Right lobe of liver (tissue), 6 donors: ENCODE measurements around the gene PRDM16. TPM values are rescaled to one million over a fixed set of nuclear protein-coding genes. Genes with fewer than 3 reads are reported as not detected.

Experiments
- ATAC-seq, 4 donors: fragments of 200-7000 bp; cut with Tn5 transposase; one replicate each; pipeline ENCODE4 v1.9.1; 2020; ENCODE audit warnings: mild to moderate bottlenecking in 4 of 4, moderate library complexity in 4 of 4
- DNase-seq, 3 donors: peaks; one replicate each; pipeline ENCODE4 v3.0.0-alpha.2; 2020
- H3K27ac ChIP-seq, 3 donors: fragments of 200-600 bp; one replicate each; pipeline ENCODE4 v1.8.0; 2022
- H3K27me3 ChIP-seq, 2 donors: fragments of 200-600 bp; one replicate each; pipeline ENCODE4 v1.8.0; 2022
- H3K36me3 ChIP-seq, 4 donors: fragments of 200-600 bp; sonication (generic) in 1 of 4; one replicate each; pipeline versions ENCODE4 v1.5.1 to v1.8.0; 2017 to 2022; ENCODE audit warnings: control low read depth in 1 of 4
- H3K4me1 ChIP-seq, 4 donors: fragments of 200-600 bp; sonication (generic) in 1 of 4; one replicate each; pipeline versions ENCODE4 v1.5.1 to v1.8.0; 2017 to 2022; ENCODE audit warnings: control low read depth in 1 of 4
- H3K4me3 ChIP-seq, 3 donors: fragments of 200-600 bp; one replicate each; pipeline ENCODE4 v1.8.0; 2022
- H3K9me3 ChIP-seq, 4 donors: fragments of 200-600 bp; sonication (generic) in 1 of 4; one replicate each; pipeline versions ENCODE4 v1.5.1 to v1.8.0; 2017 to 2022; ENCODE audit warnings: control low read depth in 1 of 4
- POLR2A ChIP-seq: fragments of 450-650 bp; IDR thresholded peaks from one replicate; pipeline ENCODE4 v1.6.1; 2017; ENCODE audit warnings: antibody characterized with exemption, mild to moderate bottlenecking
- WGBS: methylation state at CpG from one replicate; pipeline ENCODE4 v1.1.6; 2018; ENCODE audit warnings: low coverage, low lambda C conversion rate; ENCODE audit not compliant: insufficient coverage; ENCODE audit errors: missing lambda C conversion rate; 5-methylcytosine and 5-hydroxymethylcytosine counted together
- intact Hi-C, 2 donors: fragments of 100-400 bp; cut with DNase I; formaldehyde crosslinking; loops; one replicate each; pipeline versions ENCODE4 v1.11.2 to v1.14.1; 2022
- total RNA-seq, 6 experiments: library from RNA; depleted of rRNA in 2 of 6; stranded (reverse); fragments of >200 nt in 2 of 6; fragmentation: NEBNext Ultra II Directional in 3 of 6; extraction: Animal tissue kit (Norgen Biotek cat#: 25700) in 3 of 6; gene quantifications; one replicate each; pipeline versions ENCODE4 v1.1.0 to v1.2.4, GENCODE V29; 2016 to 2023
- TF ChIP-seq, protein P1 (sequence below), 4 donors: fragments of 200-600 bp in 3 of 4; fragments of 450-650 bp in 1 of 4; IDR thresholded peaks; one replicate each; pipeline versions ENCODE4 v1.5.1 to v1.8.0; 2016 to 2022; ENCODE audit warnings: antibody characterized with exemption in 4 of 4, mild to moderate bottlenecking in 2 of 4
- donor health status: DM: no; HTN: yes; CAD: no.
- donor health status: DM: no; HTN: no; CAD: no.
- donor health status: DM: no; HTN: no; CAD: no.
- donor health status: DM: no; HTN: yes; CAD: no.
- donor health status: DM: no; HTN: yes; CAD: no.

Gene PRDM16
- total RNA-seq, 6 experiments from 2014 or later, result 0.06 to 0.75 (median 0.28) TPM

DNA sequence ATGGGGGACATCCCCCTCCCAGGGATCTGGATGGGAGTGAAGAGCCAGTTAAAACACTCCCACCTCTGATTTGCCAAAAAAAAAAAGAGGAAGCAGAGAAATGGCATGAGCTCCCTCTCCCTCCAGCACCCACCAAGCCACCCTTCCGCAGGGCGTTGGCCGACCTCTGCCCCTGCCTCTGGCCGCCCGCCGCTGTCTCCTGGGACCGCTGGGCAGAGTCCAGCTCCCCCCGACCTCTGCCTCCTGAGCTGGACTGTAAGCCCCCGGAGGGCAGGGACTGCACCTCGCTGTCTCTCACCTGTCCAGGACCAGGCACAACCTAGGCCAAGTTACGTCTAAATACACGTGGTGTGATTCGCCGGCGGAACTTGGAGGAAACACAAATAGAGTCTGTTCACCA lies 174.3 kb downstream of the PRDM16 start:
- Histone ChIP-seq H3K9me3 (no peaks in the 10 kb centered on the region), H3K4me3 (no peak overlapping the region), H3K27ac (no peak overlapping the region), H3K27me3 (no peaks in the 10 kb centered on the region), H3K36me3 (no peaks in the 10 kb centered on the region), H3K4me1 (no peaks in the 10 kb centered on the region)
- 64% methylated on average over 12 of the region's 15 CpGs for WGBS
- DNase-seq, result no peak
- intact Hi-C loops, result no loop called here
- no peak for ATAC-seq
- TF ChIP-seq, protein P1, sequence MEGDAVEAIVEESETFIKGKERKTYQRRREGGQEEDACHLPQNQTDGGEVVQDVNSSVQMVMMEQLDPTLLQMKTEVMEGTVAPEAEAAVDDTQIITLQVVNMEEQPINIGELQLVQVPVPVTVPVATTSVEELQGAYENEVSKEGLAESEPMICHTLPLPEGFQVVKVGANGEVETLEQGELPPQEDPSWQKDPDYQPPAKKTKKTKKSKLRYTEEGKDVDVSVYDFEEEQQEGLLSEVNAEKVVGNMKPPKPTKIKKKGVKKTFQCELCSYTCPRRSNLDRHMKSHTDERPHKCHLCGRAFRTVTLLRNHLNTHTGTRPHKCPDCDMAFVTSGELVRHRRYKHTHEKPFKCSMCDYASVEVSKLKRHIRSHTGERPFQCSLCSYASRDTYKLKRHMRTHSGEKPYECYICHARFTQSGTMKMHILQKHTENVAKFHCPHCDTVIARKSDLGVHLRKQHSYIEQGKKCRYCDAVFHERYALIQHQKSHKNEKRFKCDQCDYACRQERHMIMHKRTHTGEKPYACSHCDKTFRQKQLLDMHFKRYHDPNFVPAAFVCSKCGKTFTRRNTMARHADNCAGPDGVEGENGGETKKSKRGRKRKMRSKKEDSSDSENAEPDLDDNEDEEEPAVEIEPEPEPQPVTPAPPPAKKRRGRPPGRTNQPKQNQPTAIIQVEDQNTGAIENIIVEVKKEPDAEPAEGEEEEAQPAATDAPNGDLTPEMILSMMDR (IDR thresholded peaks at IDR 0.05), result no peak
- no peak for TF ChIP-seq POLR2A

DNA sequence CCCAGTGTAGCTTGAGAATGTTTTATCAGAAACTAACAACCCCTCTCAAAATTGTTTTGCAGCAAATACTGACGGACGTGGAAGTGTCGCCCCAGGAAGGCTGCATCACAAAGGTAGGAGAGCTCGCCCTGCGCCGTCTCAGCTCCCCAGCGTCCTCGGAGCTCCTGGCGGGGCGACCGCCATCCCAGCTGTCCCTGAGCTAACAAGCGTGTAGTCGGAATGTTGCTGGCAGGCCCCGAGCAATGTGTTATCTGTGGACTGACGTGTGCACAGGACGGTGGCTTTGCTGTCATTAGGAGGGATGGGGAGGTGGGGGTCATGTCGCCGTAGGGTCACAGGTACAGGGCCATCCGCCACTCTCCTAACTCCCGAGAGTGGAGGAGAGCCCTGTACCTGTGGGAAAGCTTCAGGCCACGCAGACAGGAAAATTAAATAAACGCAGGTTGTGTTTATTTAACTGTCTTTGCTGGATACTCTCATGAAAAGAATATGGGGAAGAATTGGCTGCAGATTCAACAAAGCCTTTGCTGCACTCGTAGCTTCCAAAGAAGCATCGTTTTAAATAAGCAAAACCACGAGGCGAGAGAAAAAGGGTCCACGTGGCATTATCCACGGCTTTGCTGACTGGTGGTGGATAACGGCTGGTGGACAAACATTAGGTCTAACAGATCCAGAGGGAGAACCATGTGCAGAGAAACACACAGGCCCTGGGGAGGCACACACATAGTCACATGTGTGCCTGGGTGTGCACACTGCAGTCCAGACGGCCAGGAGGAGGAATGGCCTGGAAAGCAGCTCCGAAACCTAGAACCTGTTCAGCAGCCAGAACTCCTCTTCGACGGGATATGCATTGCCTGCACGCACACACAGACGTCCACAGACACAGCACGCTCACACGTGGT lies 175.3 kb downstream of the PRDM16 start:
- ATAC-seq (no peak), DNase-seq (no peak)
- no peaks in the 10 kb centered on the region for H3K36me3 ChIP-seq
- no peak overlapping the region for H3K27ac ChIP-seq
- no peak for TF ChIP-seq POLR2A
- TF ChIP-seq, protein P1 (IDR thresholded peaks at IDR 0.05), result no peak
- H3K4me3 ChIP-seq, result no peak overlapping the region
- H3K9me3 ChIP-seq, result no peaks in the 10 kb centered on the region
- no peaks in the 10 kb centered on the region for H3K27me3 ChIP-seq
- no peaks in the 10 kb centered on the region for H3K4me1 ChIP-seq
- 45% methylated on average over 19 of the region's 37 CpGs for WGBS
- intact Hi-C loops, result no loop called here

DNA sequence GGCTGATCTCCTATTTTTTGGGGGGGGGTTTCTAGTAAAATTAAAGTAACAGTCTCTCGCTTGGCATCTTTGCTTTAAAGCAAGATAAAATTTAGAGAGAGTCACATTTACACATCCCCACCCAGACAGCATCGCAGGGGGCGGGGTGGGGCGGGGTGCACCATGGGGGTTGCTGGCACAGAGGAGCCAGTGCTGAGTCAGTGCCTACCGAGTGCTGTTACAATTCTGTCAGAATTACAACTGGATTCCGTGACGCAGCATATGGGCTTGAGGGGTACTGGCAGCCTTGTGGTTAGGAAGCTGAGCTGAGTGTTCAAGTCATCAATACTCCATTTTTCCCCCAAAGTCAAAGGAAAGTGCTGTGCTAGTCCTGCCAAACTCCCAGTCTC lies 175.9 kb downstream of the PRDM16 start:
- Histone ChIP-seq H3K4me3 (no peak overlapping the region), H3K27ac (no peak overlapping the region), H3K4me1 (no peaks in the 10 kb centered on the region), H3K36me3 (no peaks in the 10 kb centered on the region), H3K9me3 (no peaks in the 10 kb centered on the region), H3K27me3 (no peaks in the 10 kb centered on the region)
- 86% methylated on average over 5 of the region's 7 CpGs for WGBS
- intact Hi-C loops, result no loop called here
- DNase-seq (no peak), ATAC-seq (no peak)
- TF ChIP-seq POLR2A, result no peak
- TF ChIP-seq, protein P1 (IDR thresholded peaks at IDR 0.05), result no peak

DNA sequence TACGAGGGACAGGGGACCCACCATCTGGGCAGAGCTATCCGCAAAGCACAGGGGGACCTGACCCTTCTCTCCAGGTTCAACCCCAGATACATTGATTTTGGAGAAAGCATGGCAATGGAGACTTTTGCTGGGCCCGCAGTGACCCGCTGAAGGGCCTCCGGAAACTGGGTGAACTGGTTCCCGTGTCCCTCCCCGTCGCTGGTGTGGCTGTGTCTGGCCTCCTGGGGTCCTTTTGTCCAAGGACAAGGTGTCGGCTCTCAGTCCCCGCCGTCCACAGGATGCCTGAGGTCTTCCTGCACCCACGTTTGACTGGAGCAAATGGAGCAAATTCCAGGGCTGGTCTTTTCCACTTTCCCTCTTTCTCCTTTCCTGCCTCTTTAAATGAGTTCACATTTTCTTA lies 176.3 kb downstream of the PRDM16 start:
- no peak overlapping the region for H3K27ac ChIP-seq
- intact Hi-C loops, result no loop called here
- no peaks in the 10 kb centered on the region for H3K27me3 ChIP-seq
- WGBS, result 37% methylated on average over 2 of the region's 12 CpGs
- ATAC-seq (no peak), DNase-seq (no peak)
- H3K9me3 ChIP-seq, result no peaks in the 10 kb centered on the region
- TF ChIP-seq POLR2A, result no peak
- TF ChIP-seq, protein P1 (IDR thresholded peaks at IDR 0.05), result no peak
- no peaks in the 10 kb centered on the region for H3K4me1 ChIP-seq
- H3K4me3 ChIP-seq, result no peak overlapping the region
- H3K36me3 ChIP-seq, result no peaks in the 10 kb centered on the region
